ENCODE results near the gene LBH.

Gene LBH

DNA sequence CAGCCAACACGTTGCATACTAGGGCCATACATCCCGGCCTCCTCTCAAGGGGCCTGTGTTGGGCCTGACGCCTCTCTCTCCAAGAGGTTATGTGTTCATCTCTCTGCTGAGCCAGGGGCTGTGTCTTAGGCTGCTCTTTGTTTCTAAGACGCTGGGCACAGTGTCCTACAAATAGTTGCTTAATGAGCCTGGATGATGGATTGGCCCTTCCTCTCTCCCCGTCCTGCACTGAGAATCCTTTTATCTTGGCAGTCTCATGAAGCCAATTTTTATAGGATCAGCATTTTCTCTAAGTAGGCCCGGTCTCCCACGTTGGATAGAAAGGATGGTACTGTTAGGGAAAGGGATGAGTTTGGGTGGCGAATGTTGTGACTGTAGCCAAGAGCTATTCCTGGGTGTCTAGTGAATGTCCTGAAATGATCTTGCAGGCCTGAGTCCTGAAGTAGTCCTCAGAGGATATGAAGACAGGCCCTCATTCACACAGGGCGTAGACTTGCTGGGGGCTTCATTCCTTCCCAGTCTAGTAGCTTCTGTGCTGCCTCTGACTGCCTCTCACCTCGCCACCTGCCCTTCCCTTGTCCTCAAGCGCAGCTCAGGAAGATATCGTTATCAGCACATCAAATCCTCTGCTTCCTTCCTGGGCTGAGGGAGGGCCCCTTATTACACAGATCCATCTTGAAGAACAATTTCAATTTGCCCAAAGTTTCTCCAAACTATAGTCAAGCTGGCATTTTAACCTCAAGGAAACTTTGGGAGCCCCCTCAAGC, 8.8 kb downstream of the LBH start:
- Histone ChIP-seq H3K4me3 (peak overlapping the region; percentile 42; the same call in 1 of the 2 replicates), H3K36me3 (ENCODE audit: insufficient read depth, low read length) (peaks cover 96% of the 10 kb centered on the region), H3K27ac (peak overlapping the region; percentile 72), H3K9ac (ENCODE audit: insufficient read length) (no peak overlapping the region), H3K9me3 (ENCODE audit: low read depth, low read length) (no peaks in the 10 kb centered on the region)
- TF ChIP-seq EZH2 (IDR thresholded peaks at IDR 0.05) = no peak
- peak; percentile 12; the same call in 1 of the 2 replicates for TF ChIP-seq POLR2AphosphoS5 (IDR thresholded peaks at IDR 0.05; ENCODE audit: borderline replicate concordance, low read depth, low read length)
- DNase-seq (ENCODE audit: low read depth, low spot score) = no peak

- H3K9me3 ChIP-seq (ENCODE audit: low read depth, low read length) = no peaks in the 10 kb centered on the region
- H3K27ac ChIP-seq = 0 out of 2 replicates have a peak overlapping the region, but pooled peaks have one; percentile 19
- DNase-seq (ENCODE audit: low read depth, low spot score) = no peak
- no peak overlapping the region for H3K4me3 ChIP-seq
- no peak overlapping the region for H3K9ac ChIP-seq (ENCODE audit: insufficient read length)
- TF ChIP-seq EZH2 (IDR thresholded peaks at IDR 0.05) = no peak
- no peak for TF ChIP-seq FOXP2 (optimal IDR thresholded peaks at IDR 0.05; ENCODE audit: control extremely low read depth, extremely low read length, insufficient read depth)
- H3K36me3 ChIP-seq (ENCODE audit: insufficient read depth, low read length) = peaks cover 96% of the 10 kb centered on the region
Observed at GRCh38 chr2:30243231-30243630, 11.9 kb downstream of the LBH start.

DNA sequence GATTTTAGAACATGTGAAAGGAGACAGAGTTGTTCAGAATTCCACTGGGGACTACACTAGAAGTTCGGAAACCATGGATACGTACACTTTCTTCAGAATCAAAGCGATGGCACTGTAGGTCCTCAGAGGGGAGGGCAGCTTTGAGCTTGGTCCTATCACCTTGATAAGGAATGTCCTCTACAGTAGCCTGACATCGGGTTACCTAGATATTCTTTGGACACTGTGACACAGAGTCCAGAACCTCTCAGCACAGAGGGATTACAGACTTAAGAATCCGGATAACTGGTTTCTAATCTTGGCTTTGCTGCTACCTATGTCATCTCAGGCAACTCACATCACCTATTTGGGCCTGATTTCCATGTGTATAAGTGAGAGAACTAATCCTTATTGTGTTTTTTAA, 14.0 kb downstream of the LBH start:
- peak overlapping the region; percentile 59; the same call in 1 of the 2 replicates for H3K27ac ChIP-seq
- no peak overlapping the region for H3K4me3 ChIP-seq
- TF ChIP-seq FOXP2 (optimal IDR thresholded peaks at IDR 0.05; ENCODE audit: control extremely low read depth, extremely low read length, insufficient read depth) = no peak
- TF ChIP-seq EZH2 (IDR thresholded peaks at IDR 0.05) = no peak
- no peak for TF ChIP-seq POLR2AphosphoS5 (IDR thresholded peaks at IDR 0.05; ENCODE audit: borderline replicate concordance, low read depth, low read length)

DNA sequence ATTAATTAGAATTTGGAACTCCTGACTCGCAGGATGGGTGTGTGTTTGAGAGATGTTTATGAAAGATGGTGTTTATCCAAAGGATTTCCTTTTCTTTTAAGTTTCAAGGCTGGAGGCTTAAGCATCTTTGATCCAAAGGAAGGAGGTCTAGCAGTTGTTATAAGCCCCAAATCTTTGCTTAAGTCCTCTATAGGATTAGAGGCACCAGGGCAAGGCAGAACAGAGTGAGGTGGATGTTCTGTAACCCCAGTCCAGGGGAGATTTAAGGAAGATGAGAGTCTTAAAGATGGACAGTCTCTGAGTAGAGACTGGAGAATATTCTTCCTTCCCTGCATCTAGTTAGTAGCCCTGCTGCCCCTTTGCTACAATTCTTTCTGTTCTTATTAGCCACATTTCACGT, 17.5 kb downstream of the LBH start:
- Histone ChIP-seq H3K27ac (peak overlapping the region; percentile 56), H3K9me3 (ENCODE audit: low read depth, low read length) (no peaks in the 10 kb centered on the region), H3K36me3 (ENCODE audit: insufficient read depth, low read length) (peaks cover 95% of the 10 kb centered on the region), H3K9ac (ENCODE audit: insufficient read length) (no peak overlapping the region), H3K4me3 (no peak overlapping the region)
- TF ChIP-seq EZH2 (IDR thresholded peaks at IDR 0.05) (no peak), POLR2AphosphoS5 (IDR thresholded peaks at IDR 0.05; ENCODE audit: borderline replicate concordance, low read depth, low read length) (no peak), FOXP2 (optimal IDR thresholded peaks at IDR 0.05; ENCODE audit: control extremely low read depth, extremely low read length, insufficient read depth) (no peak)
- DNase-seq (ENCODE audit: low read depth, low spot score) = no peak

More for the DNA sequence above, 14.0 kb downstream of the LBH start:
- Histone ChIP-seq H3K9me3 (ENCODE audit: low read depth, low read length) (no peaks in the 10 kb centered on the region), H3K9ac (ENCODE audit: insufficient read length) (no peak overlapping the region), H3K36me3 (ENCODE audit: insufficient read depth, low read length) (peaks cover 96% of the 10 kb centered on the region)
- DNase-seq (ENCODE audit: low read depth, low spot score) = no peak

GRCh38 chr2:30249354-30249753, 18.0 kb downstream of the LBH start:
- peaks cover 95% of the 10 kb centered on the region for H3K36me3 ChIP-seq (ENCODE audit: insufficient read depth, low read length)
- no peaks in the 10 kb centered on the region for H3K9me3 ChIP-seq (ENCODE audit: low read depth, low read length)
- no peak overlapping the region for H3K4me3 ChIP-seq
- H3K9ac ChIP-seq (ENCODE audit: insufficient read length) = no peak overlapping the region
- TF ChIP-seq POLR2AphosphoS5 (IDR thresholded peaks at IDR 0.05; ENCODE audit: borderline replicate concordance, low read depth, low read length) = no peak
- TF ChIP-seq FOXP2 (optimal IDR thresholded peaks at IDR 0.05; ENCODE audit: control extremely low read depth, extremely low read length, insufficient read depth) = no peak
- no peak for TF ChIP-seq EZH2 (IDR thresholded peaks at IDR 0.05)
- H3K27ac ChIP-seq = peak overlapping the region; percentile 56
- no peak for DNase-seq (ENCODE audit: low read depth, low spot score)

DNA sequence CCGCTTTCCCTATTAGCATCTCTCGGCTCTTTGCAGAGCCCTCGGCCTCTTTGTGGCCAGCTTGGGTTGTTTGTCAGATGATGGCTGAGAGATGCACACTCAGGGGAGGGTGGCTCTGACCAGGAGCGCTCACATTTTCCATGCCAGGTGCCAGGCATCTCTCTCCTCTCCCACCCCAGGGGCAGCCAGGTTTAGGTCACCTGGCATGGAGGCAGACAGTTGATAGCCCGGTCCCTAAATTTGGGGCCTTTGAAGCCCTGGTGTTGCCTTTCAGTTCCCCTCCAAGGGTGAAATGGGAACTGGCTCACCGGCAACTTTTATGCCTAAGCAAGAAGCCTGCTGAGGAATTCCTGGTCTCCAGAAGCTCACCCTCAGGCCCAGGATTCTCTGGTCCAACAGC, 19.1 kb downstream of the LBH start:
- Histone ChIP-seq H3K27ac (peak overlapping the region; percentile 56; the same call in 1 of the 2 replicates), H3K36me3 (ENCODE audit: insufficient read depth, low read length) (peaks cover 95% of the 10 kb centered on the region), H3K9ac (ENCODE audit: insufficient read length) (no peak overlapping the region), H3K9me3 (ENCODE audit: low read depth, low read length) (no peaks in the 10 kb centered on the region), H3K4me3 (no peak overlapping the region)
- no peak for DNase-seq (ENCODE audit: low read depth, low spot score)
- TF ChIP-seq FOXP2 (optimal IDR thresholded peaks at IDR 0.05; ENCODE audit: control extremely low read depth, extremely low read length, insufficient read depth) (no peak), POLR2AphosphoS5 (IDR thresholded peaks at IDR 0.05; ENCODE audit: borderline replicate concordance, low read depth, low read length) (no peak), EZH2 (IDR thresholded peaks at IDR 0.05) (no peak)

GRCh38 chr2:30252723-30253701, 21.7 kb downstream of the LBH start:
- DNase-seq (ENCODE audit: low read depth, low spot score) = no peak
- Histone ChIP-seq H3K4me3 (no peak overlapping the region), H3K36me3 (ENCODE audit: insufficient read depth, low read length) (peaks cover 95% of the 10 kb centered on the region), H3K27ac (peak overlapping the region; percentile 58), H3K9me3 (ENCODE audit: low read depth, low read length) (no peaks in the 10 kb centered on the region), H3K9ac (ENCODE audit: insufficient read length) (no peak overlapping the region)
- TF ChIP-seq FOXP2 (optimal IDR thresholded peaks at IDR 0.05; ENCODE audit: control extremely low read depth, extremely low read length, insufficient read depth) (no peak), POLR2AphosphoS5 (IDR thresholded peaks at IDR 0.05; ENCODE audit: borderline replicate concordance, low read depth, low read length) (no peak), EZH2 (IDR thresholded peaks at IDR 0.05) (no peak)

All from SK-N-MC (cell line).